NCI-H128 (cell line): ENCODE results near the gene CD36.
"Not testable (repeated sequence)": the region's sequence is repeated elsewhere in the genome, so short reads cannot be mapped to it uniquely, and the experiment has no call there.

ENCODE experiments used
- DNase-seq: peaks from one replicate; lab custom pipeline; 2025; ENCODE audit not compliant: unreplicated experiment; lab: John Stamatoyannopoulos, UW

Gene CD36

GRCh38 chr7:80649011-80649410 is 10.6 kb downstream of the CD36 start:
- DNase-seq: no peak

- DNase-seq: no peak
These were observed 11.6 kb downstream of the CD36 start for GRCh38 chr7:80650030-80650429.

- no peak for DNase-seq
These were observed 13.0 kb downstream of the CD36 start for GRCh38 chr7:80651471-80651870.

- DNase-seq: no peak
These were observed 14.8 kb downstream of the CD36 start for GRCh38 chr7:80653244-80653643.

GRCh38 chr7:80654887-80655340 is 16.5 kb downstream of the CD36 start:
- DNase-seq: no peak

- no peak for DNase-seq
These were observed 17.6 kb downstream of the CD36 start for GRCh38 chr7:80656029-80656428.

- no peak for DNase-seq
These were observed 20.9 kb downstream of the CD36 start for GRCh38 chr7:80659120-80660055.

- no peak for DNase-seq
These were observed 22.5 kb downstream of the CD36 start for GRCh38 chr7:80660939-80661338.

- no peak for DNase-seq
These were observed 23.3 kb downstream of the CD36 start for GRCh38 chr7:80661729-80662128.

- no peak for DNase-seq
These were observed 23.8 kb downstream of the CD36 start for GRCh38 chr7:80662252-80662651.

GRCh38 chr7:80665526-80665925 is 27.1 kb downstream of the CD36 start:
- DNase-seq: no peak

- no peak for DNase-seq
These were observed 27.9 kb downstream of the CD36 start for GRCh38 chr7:80666376-80666775.

- DNase-seq: not testable (repeated sequence)
These were observed 30.9 kb downstream of the CD36 start for GRCh38 chr7:80669367-80669766.

- no peak for DNase-seq
These were observed 33.3 kb downstream of the CD36 start for GRCh38 chr7:80671744-80672143.

GRCh38 chr7:80675090-80675489 is 36.6 kb downstream of the CD36 start:
- no peak for DNase-seq

GRCh38 chr7:80676404-80676803 is 38.0 kb downstream of the CD36 start:
- no peak for DNase-seq

- no peak for DNase-seq
These were observed 39.2 kb downstream of the CD36 start for GRCh38 chr7:80677629-80678028.

GRCh38 chr7:80678707-80679106 is 40.3 kb downstream of the CD36 start:
- DNase-seq: no peak

GRCh38 chr7:80679921-80680907 is 41.8 kb downstream of the CD36 start:
- no peak for DNase-seq

GRCh38 chr7:80681272-80681885 is 42.9 kb downstream of the CD36 start:
- no peak for DNase-seq

GRCh38 chr7:80682744-80683143 is 44.3 kb downstream of the CD36 start:
- DNase-seq: no peak
